ENCODE data around the gene RSU1.

RSU1 gene

GRCh38 chr10:16673443-16673842 lies 143.8 kb downstream of the RSU1 start:
- H3K27me3 ChIP-seq (ENCODE audit: control insufficient read depth in 1 of 2, insufficient read depth in 2 of 2, low read length in 2 of 2), result no peaks in the 10 kb centered on the region
- no peak overlapping the region for H3K27ac ChIP-seq (ENCODE audit: low read depth, low read length)
- no peaks in the 10 kb centered on the region for H3K4me1 ChIP-seq (ENCODE audit: control insufficient read depth in 1 of 2, insufficient read depth in 2 of 2, low read length in 2 of 2)
- no peaks in the 10 kb centered on the region for H3K36me3 ChIP-seq (ENCODE audit: control insufficient read depth in 1 of 2, insufficient read depth in 2 of 2, low read length in 2 of 2)
- no peak overlapping the region for H3K9ac ChIP-seq (ENCODE audit: low read depth in 1 of 2, low read length in 2 of 2)
- no peak overlapping the region for H3K4me3 ChIP-seq (ENCODE audit: low read depth in 1 of 2, low read length in 2 of 2)
- no peaks in the 10 kb centered on the region for H3K9me3 ChIP-seq (ENCODE audit: control insufficient read depth in 1 of 2, low read length in 2 of 2)

GRCh38 chr10:16663444-16663843 lies 153.8 kb downstream of the RSU1 start:
- Histone ChIP-seq H3K9me3 (ENCODE audit: control insufficient read depth in 1 of 2, low read length in 2 of 2) (no peaks in the 10 kb centered on the region), H3K27ac (ENCODE audit: low read depth, low read length) (no peak overlapping the region), H3K4me1 (ENCODE audit: control insufficient read depth in 1 of 2, insufficient read depth in 2 of 2, low read length in 2 of 2) (no peaks in the 10 kb centered on the region), H3K9ac (ENCODE audit: low read depth in 1 of 2, low read length in 2 of 2) (no peak overlapping the region), H3K4me3 (ENCODE audit: low read depth in 1 of 2, low read length in 2 of 2) (no peak overlapping the region), H3K27me3 (ENCODE audit: control insufficient read depth in 1 of 2, insufficient read depth in 2 of 2, low read length in 2 of 2) (no peaks in the 10 kb centered on the region), H3K36me3 (ENCODE audit: control insufficient read depth in 1 of 2, insufficient read depth in 2 of 2, low read length in 2 of 2) (no peaks in the 10 kb centered on the region)

- no peaks in the 10 kb centered on the region for H3K36me3 ChIP-seq (ENCODE audit: control insufficient read depth in 1 of 2, insufficient read depth in 2 of 2, low read length in 2 of 2)
- H3K4me3 ChIP-seq (ENCODE audit: low read depth in 1 of 2, low read length in 2 of 2), result no peak overlapping the region
These were observed 154.3 kb downstream of the RSU1 start for GRCh38 chr10:16662923-16663322.

GRCh38 chr10:16656895-16657294 lies 160.3 kb downstream of the RSU1 start:
- Histone ChIP-seq H3K9me3 (ENCODE audit: control insufficient read depth in 1 of 2, low read length in 2 of 2) (no peaks in the 10 kb centered on the region), H3K4me3 (ENCODE audit: low read depth in 1 of 2, low read length in 2 of 2) (no peak overlapping the region), H3K36me3 (ENCODE audit: control insufficient read depth in 1 of 2, insufficient read depth in 2 of 2, low read length in 2 of 2) (no peaks in the 10 kb centered on the region), H3K4me1 (ENCODE audit: control insufficient read depth in 1 of 2, insufficient read depth in 2 of 2, low read length in 2 of 2) (no peaks in the 10 kb centered on the region), H3K27me3 (ENCODE audit: control insufficient read depth in 1 of 2, insufficient read depth in 2 of 2, low read length in 2 of 2) (no peaks in the 10 kb centered on the region), H3K27ac (ENCODE audit: low read depth, low read length) (no peak overlapping the region), H3K9ac (ENCODE audit: low read depth in 1 of 2, low read length in 2 of 2) (no peak overlapping the region)

More at GRCh38 chr10:16662923-16663322, 154.3 kb downstream of the RSU1 start:
- no peaks in the 10 kb centered on the region for H3K9me3 ChIP-seq (ENCODE audit: control insufficient read depth in 1 of 2, low read length in 2 of 2)
- H3K27ac ChIP-seq (ENCODE audit: low read depth, low read length), result no peak overlapping the region
- no peak overlapping the region for H3K9ac ChIP-seq (ENCODE audit: low read depth in 1 of 2, low read length in 2 of 2)
- H3K27me3 ChIP-seq (ENCODE audit: control insufficient read depth in 1 of 2, insufficient read depth in 2 of 2, low read length in 2 of 2), result no peaks in the 10 kb centered on the region
- no peaks in the 10 kb centered on the region for H3K4me1 ChIP-seq (ENCODE audit: control insufficient read depth in 1 of 2, insufficient read depth in 2 of 2, low read length in 2 of 2)

GRCh38 chr10:16653224-16653623 lies 164.0 kb downstream of the RSU1 start:
- Histone ChIP-seq H3K9ac (ENCODE audit: low read depth in 1 of 2, low read length in 2 of 2) (no peak overlapping the region), H3K9me3 (ENCODE audit: control insufficient read depth in 1 of 2, low read length in 2 of 2) (no peaks in the 10 kb centered on the region), H3K4me3 (ENCODE audit: low read depth in 1 of 2, low read length in 2 of 2) (no peak overlapping the region), H3K27ac (ENCODE audit: low read depth, low read length) (no peak overlapping the region), H3K27me3 (ENCODE audit: control insufficient read depth in 1 of 2, insufficient read depth in 2 of 2, low read length in 2 of 2) (no peaks in the 10 kb centered on the region), H3K4me1 (ENCODE audit: control insufficient read depth in 1 of 2, insufficient read depth in 2 of 2, low read length in 2 of 2) (no peaks in the 10 kb centered on the region), H3K36me3 (ENCODE audit: control insufficient read depth in 1 of 2, insufficient read depth in 2 of 2, low read length in 2 of 2) (no peaks in the 10 kb centered on the region)

- Histone ChIP-seq H3K9me3 (ENCODE audit: control insufficient read depth in 1 of 2, low read length in 2 of 2) (no peaks in the 10 kb centered on the region), H3K4me3 (ENCODE audit: low read depth in 1 of 2, low read length in 2 of 2) (no peak overlapping the region), H3K27ac (ENCODE audit: low read depth, low read length) (no peak overlapping the region), H3K9ac (ENCODE audit: low read depth in 1 of 2, low read length in 2 of 2) (no peak overlapping the region), H3K4me1 (ENCODE audit: control insufficient read depth in 1 of 2, insufficient read depth in 2 of 2, low read length in 2 of 2) (no peaks in the 10 kb centered on the region), H3K27me3 (ENCODE audit: control insufficient read depth in 1 of 2, insufficient read depth in 2 of 2, low read length in 2 of 2) (no peaks in the 10 kb centered on the region), H3K36me3 (ENCODE audit: control insufficient read depth in 1 of 2, insufficient read depth in 2 of 2, low read length in 2 of 2) (no peaks in the 10 kb centered on the region)
These were observed 165.1 kb downstream of the RSU1 start for GRCh38 chr10:16652154-16652553.

GRCh38 chr10:16649757-16650156 lies 167.5 kb downstream of the RSU1 start:
- H3K27me3 ChIP-seq (ENCODE audit: control insufficient read depth in 1 of 2, insufficient read depth in 2 of 2, low read length in 2 of 2), result no peaks in the 10 kb centered on the region
- no peak overlapping the region for H3K9ac ChIP-seq (ENCODE audit: low read depth in 1 of 2, low read length in 2 of 2)
- no peaks in the 10 kb centered on the region for H3K36me3 ChIP-seq (ENCODE audit: control insufficient read depth in 1 of 2, insufficient read depth in 2 of 2, low read length in 2 of 2)
- H3K27ac ChIP-seq (ENCODE audit: low read depth, low read length), result no peak overlapping the region
- H3K9me3 ChIP-seq (ENCODE audit: control insufficient read depth in 1 of 2, low read length in 2 of 2), result no peaks in the 10 kb centered on the region
- H3K4me3 ChIP-seq (ENCODE audit: low read depth in 1 of 2, low read length in 2 of 2), result no peak overlapping the region
- no peaks in the 10 kb centered on the region for H3K4me1 ChIP-seq (ENCODE audit: control insufficient read depth in 1 of 2, insufficient read depth in 2 of 2, low read length in 2 of 2)

GRCh38 chr10:16648366-16648765 lies 168.9 kb downstream of the RSU1 start:
- no peaks in the 10 kb centered on the region for H3K36me3 ChIP-seq (ENCODE audit: control insufficient read depth in 1 of 2, insufficient read depth in 2 of 2, low read length in 2 of 2)
- H3K4me1 ChIP-seq (ENCODE audit: control insufficient read depth in 1 of 2, insufficient read depth in 2 of 2, low read length in 2 of 2), result no peaks in the 10 kb centered on the region
- H3K27me3 ChIP-seq (ENCODE audit: control insufficient read depth in 1 of 2, insufficient read depth in 2 of 2, low read length in 2 of 2), result no peaks in the 10 kb centered on the region
- no peak overlapping the region for H3K27ac ChIP-seq (ENCODE audit: low read depth, low read length)
- H3K9ac ChIP-seq (ENCODE audit: low read depth in 1 of 2, low read length in 2 of 2), result no peak overlapping the region
- H3K9me3 ChIP-seq (ENCODE audit: control insufficient read depth in 1 of 2, low read length in 2 of 2), result no peaks in the 10 kb centered on the region
- no peak overlapping the region for H3K4me3 ChIP-seq (ENCODE audit: low read depth in 1 of 2, low read length in 2 of 2)

GRCh38 chr10:16646181-16647059 lies 170.8 kb downstream of the RSU1 start:
- Histone ChIP-seq H3K9me3 (ENCODE audit: control insufficient read depth in 1 of 2, low read length in 2 of 2) (no peaks in the 10 kb centered on the region), H3K9ac (ENCODE audit: low read depth in 1 of 2, low read length in 2 of 2) (no peak overlapping the region), H3K4me1 (ENCODE audit: control insufficient read depth in 1 of 2, insufficient read depth in 2 of 2, low read length in 2 of 2) (no peaks in the 10 kb centered on the region), H3K27ac (ENCODE audit: low read depth, low read length) (no peak overlapping the region), H3K36me3 (ENCODE audit: control insufficient read depth in 1 of 2, insufficient read depth in 2 of 2, low read length in 2 of 2) (no peaks in the 10 kb centered on the region), H3K27me3 (ENCODE audit: control insufficient read depth in 1 of 2, insufficient read depth in 2 of 2, low read length in 2 of 2) (no peaks in the 10 kb centered on the region), H3K4me3 (ENCODE audit: low read depth in 1 of 2, low read length in 2 of 2) (no peak overlapping the region)

- Histone ChIP-seq H3K9ac (ENCODE audit: low read depth in 1 of 2, low read length in 2 of 2) (no peak overlapping the region), H3K9me3 (ENCODE audit: control insufficient read depth in 1 of 2, low read length in 2 of 2) (no peaks in the 10 kb centered on the region), H3K4me3 (ENCODE audit: low read depth in 1 of 2, low read length in 2 of 2) (no peak overlapping the region), H3K4me1 (ENCODE audit: control insufficient read depth in 1 of 2, insufficient read depth in 2 of 2, low read length in 2 of 2) (no peaks in the 10 kb centered on the region), H3K36me3 (ENCODE audit: control insufficient read depth in 1 of 2, insufficient read depth in 2 of 2, low read length in 2 of 2) (no peaks in the 10 kb centered on the region), H3K27ac (ENCODE audit: low read depth, low read length) (no peak overlapping the region), H3K27me3 (ENCODE audit: control insufficient read depth in 1 of 2, insufficient read depth in 2 of 2, low read length in 2 of 2) (no peaks in the 10 kb centered on the region)
These were observed 173.1 kb downstream of the RSU1 start for GRCh38 chr10:16644146-16644545.

Data from duodenal mucosa (tissue), 2 donors.